WTC11 (cell line): ENCODE data around the gene DCAF11.

Experiments used
- CREM ChIP-seq: sonication (generic); formaldehyde crosslinking; IDR thresholded peaks from 2 replicates; pipeline ENCODE4 v1.8.1; 2022; ENCODE audit warnings: mild to moderate bottlenecking, missing genetic modification reagents, moderate library complexity
- ELF4 ChIP-seq: sonication (generic); formaldehyde crosslinking; IDR thresholded peaks from 2 replicates; pipeline ENCODE4 v1.8.1; 2022; ENCODE audit warnings: low read depth, mild to moderate bottlenecking, moderate library complexity, missing genetic modification reagents
- ETV6 ChIP-seq: sonication (generic); formaldehyde crosslinking; IDR thresholded peaks from 2 replicates; pipeline ENCODE4 v1.8.1; 2022; ENCODE audit warnings: mild to moderate bottlenecking, missing genetic modification reagents
- JUN ChIP-seq: sonication (generic); formaldehyde crosslinking; IDR thresholded peaks from 2 replicates; pipeline ENCODE4 v1.8.0; 2023; ENCODE audit warnings: mild to moderate bottlenecking, missing genetic modification reagents
- SMAD3 ChIP-seq: sonication (generic); formaldehyde crosslinking; IDR thresholded peaks from 2 replicates; pipeline ENCODE4 v1.8.0; 2022; ENCODE audit warnings: missing genetic modification reagents, mild to moderate bottlenecking, borderline replicate concordance
- TF ChIP-seq, protein P1 (sequence below): fragments of 200-600 bp; IDR thresholded peaks from 2 replicates; pipeline ENCODE4 v1.8.0; 2022; ENCODE audit warnings: antibody characterized with exemption
- TF ChIP-seq, protein P2 (sequence below): sonication (generic); formaldehyde crosslinking; IDR thresholded peaks from 2 replicates; pipeline ENCODE4 v1.8.1; 2023; ENCODE audit warnings: mild to moderate bottlenecking, missing genetic modification reagents

DNA sequence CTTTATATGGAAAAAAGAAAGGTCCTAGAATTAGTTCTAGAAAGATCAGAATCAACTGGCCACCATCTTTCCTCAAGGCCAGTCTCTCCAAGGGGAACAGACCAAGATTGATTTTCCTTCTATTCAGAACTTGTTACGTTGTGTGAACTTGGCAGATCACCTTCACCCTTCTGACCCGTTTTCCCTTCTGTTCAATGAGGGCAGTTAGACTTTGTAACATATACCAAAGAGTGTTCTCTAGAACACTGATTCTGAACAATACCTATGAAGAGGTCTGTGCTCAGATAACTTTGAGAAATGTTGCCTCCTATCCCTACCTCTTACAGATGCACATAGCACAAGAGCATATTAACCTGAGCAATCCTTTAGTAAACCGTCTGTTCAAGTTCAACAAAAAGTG, 31.1 kb upstream of the DCAF11 start:
- TF ChIP-seq, protein P1, sequence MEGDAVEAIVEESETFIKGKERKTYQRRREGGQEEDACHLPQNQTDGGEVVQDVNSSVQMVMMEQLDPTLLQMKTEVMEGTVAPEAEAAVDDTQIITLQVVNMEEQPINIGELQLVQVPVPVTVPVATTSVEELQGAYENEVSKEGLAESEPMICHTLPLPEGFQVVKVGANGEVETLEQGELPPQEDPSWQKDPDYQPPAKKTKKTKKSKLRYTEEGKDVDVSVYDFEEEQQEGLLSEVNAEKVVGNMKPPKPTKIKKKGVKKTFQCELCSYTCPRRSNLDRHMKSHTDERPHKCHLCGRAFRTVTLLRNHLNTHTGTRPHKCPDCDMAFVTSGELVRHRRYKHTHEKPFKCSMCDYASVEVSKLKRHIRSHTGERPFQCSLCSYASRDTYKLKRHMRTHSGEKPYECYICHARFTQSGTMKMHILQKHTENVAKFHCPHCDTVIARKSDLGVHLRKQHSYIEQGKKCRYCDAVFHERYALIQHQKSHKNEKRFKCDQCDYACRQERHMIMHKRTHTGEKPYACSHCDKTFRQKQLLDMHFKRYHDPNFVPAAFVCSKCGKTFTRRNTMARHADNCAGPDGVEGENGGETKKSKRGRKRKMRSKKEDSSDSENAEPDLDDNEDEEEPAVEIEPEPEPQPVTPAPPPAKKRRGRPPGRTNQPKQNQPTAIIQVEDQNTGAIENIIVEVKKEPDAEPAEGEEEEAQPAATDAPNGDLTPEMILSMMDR, result no peak
- no peak for TF ChIP-seq JUN (CRISPR knock-in tag)
- TF ChIP-seq, protein P2, sequence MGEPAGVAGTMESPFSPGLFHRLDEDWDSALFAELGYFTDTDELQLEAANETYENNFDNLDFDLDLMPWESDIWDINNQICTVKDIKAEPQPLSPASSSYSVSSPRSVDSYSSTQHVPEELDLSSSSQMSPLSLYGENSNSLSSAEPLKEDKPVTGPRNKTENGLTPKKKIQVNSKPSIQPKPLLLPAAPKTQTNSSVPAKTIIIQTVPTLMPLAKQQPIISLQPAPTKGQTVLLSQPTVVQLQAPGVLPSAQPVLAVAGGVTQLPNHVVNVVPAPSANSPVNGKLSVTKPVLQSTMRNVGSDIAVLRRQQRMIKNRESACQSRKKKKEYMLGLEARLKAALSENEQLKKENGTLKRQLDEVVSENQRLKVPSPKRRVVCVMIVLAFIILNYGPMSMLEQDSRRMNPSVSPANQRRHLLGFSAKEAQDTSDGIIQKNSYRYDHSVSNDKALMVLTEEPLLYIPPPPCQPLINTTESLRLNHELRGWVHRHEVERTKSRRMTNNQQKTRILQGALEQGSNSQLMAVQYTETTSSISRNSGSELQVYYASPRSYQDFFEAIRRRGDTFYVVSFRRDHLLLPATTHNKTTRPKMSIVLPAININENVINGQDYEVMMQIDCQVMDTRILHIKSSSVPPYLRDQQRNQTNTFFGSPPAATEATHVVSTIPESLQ (CRISPR knock-in tag), result no peak
- no peak for TF ChIP-seq ELF4 (CRISPR knock-in tag)
- no peak for TF ChIP-seq CREM (CRISPR knock-in tag)
- no peak for TF ChIP-seq SMAD3 (CRISPR knock-in tag)
- TF ChIP-seq ETV6 (CRISPR knock-in tag), result no peak
